ENCODE results near the gene SKP2.

Gene SKP2

GRCh38 chr5:36202521-36202961, 50.6 kb downstream of the SKP2 start:
- no peak for DNase-seq

- no peak for DNase-seq
Measured at GRCh38 chr5:36205329-36205728, 53.4 kb downstream of the SKP2 start.

GRCh38 chr5:36206913-36207312, 55.0 kb downstream of the SKP2 start:
- DNase-seq, result no peak

GRCh38 chr5:36208786-36209185, 56.9 kb downstream of the SKP2 start:
- DNase-seq, result no peak

GRCh38 chr5:36209664-36210063, 57.8 kb downstream of the SKP2 start:
- no peak for DNase-seq

GRCh38 chr5:36214436-36214835, 62.5 kb downstream of the SKP2 start:
- DNase-seq, result no peak

- no peak for DNase-seq
Measured at GRCh38 chr5:36215910-36216309, 64.0 kb downstream of the SKP2 start.

- no peak for DNase-seq
Measured at GRCh38 chr5:36217567-36217966, 65.7 kb downstream of the SKP2 start.

GRCh38 chr5:36217988-36218387, 66.1 kb downstream of the SKP2 start:
- no peak for DNase-seq

- no peak for DNase-seq
Measured at GRCh38 chr5:36222620-36223019, 70.7 kb downstream of the SKP2 start.

GRCh38 chr5:36227046-36227445, 75.1 kb downstream of the SKP2 start:
- DNase-seq, result no peak

- no peak for DNase-seq
Measured at GRCh38 chr5:36228505-36228904, 76.6 kb downstream of the SKP2 start.

- no peak for DNase-seq
Measured at GRCh38 chr5:36230151-36230790, 78.4 kb downstream of the SKP2 start.

GRCh38 chr5:36232533-36232932, 80.6 kb downstream of the SKP2 start:
- no peak for DNase-seq
